OCI-LY1 (cell line): Measurements from ENCODE around the gene TLE3.

Experiments used
- H2AFZ ChIP-seq: fragments of 200-600 bp; sonication (generic), shearing (Covaris generic); 2 replicates; pipeline ENCODE4 v1.6.0; 2014; ENCODE audit warnings: antibody characterized with exemption, mild to moderate bottlenecking, low read length
- H3F3A ChIP-seq: fragments of 200-600 bp; sonication (generic), shearing (Covaris generic); 2 replicates; pipeline ENCODE4 v1.6.0; 2014; ENCODE audit warnings: mild to moderate bottlenecking, antibody characterized with exemption, low read length, moderate library complexity; ENCODE audit not compliant: insufficient read depth
- H3K27ac ChIP-seq: fragments of 200-600 bp; sonication (generic); 2 replicates; pipeline ENCODE4 v1.5.1; 2014; ENCODE audit warnings: low read length, mixed run types, mild to moderate bottlenecking, low read depth; ENCODE audit not compliant: poor library complexity, severe bottlenecking
- H3K27me3 ChIP-seq: fragments of 200-600 bp; sonication (generic); 2 replicates; pipeline ENCODE4 v1.6.0; 2014; ENCODE audit warnings: antibody characterized with exemption, mild to moderate bottlenecking, low read length, moderate library complexity; ENCODE audit not compliant: insufficient read depth
- H3K36me3 ChIP-seq: fragments of 200-600 bp; sonication (generic); 2 replicates; pipeline ENCODE4 v1.6.1; 2014; ENCODE audit warnings: mild to moderate bottlenecking, antibody characterized with exemption, low read length, moderate library complexity, mixed read lengths; ENCODE audit not compliant: insufficient read depth
- H3K4me1 ChIP-seq: fragments of 200-600 bp; sonication (generic); 2 replicates; pipeline ENCODE4 v1.5.1; 2014; ENCODE audit warnings: mild to moderate bottlenecking, low read length, moderate library complexity; ENCODE audit not compliant: insufficient read depth, severe bottlenecking
- H3K4me2 ChIP-seq: fragments of 200-600 bp; sonication (generic), shearing (Covaris generic); 2 replicates; pipeline ENCODE4 v1.6.1; 2014; ENCODE audit warnings: low read length
- H3K4me3 ChIP-seq: fragments of 200-600 bp; sonication (generic); 2 replicates; pipeline ENCODE4 v1.5.1; 2014; ENCODE audit warnings: low read length, low read depth, mild to moderate bottlenecking, mixed read lengths; ENCODE audit not compliant: poor library complexity, severe bottlenecking
- H3K79me2 ChIP-seq: fragments of 200-600 bp; shearing (Covaris generic); 2 replicates; pipeline ENCODE4 v1.6.1; 2016; ENCODE audit warnings: mixed run types, low read length, mixed read lengths; ENCODE audit not compliant: insufficient read depth
- H3K9ac ChIP-seq: fragments of 200-600 bp; sonication (generic), shearing (Covaris generic); 2 replicates; pipeline ENCODE4 v1.6.1; 2014; ENCODE audit warnings: mild to moderate bottlenecking, low read length, mixed read lengths
- H3K9me2 ChIP-seq: fragments of 200-600 bp; sonication (generic), shearing (Covaris generic); 2 replicates; pipeline ENCODE4 v1.6.1; 2014; ENCODE audit warnings: low read depth, mild to moderate bottlenecking, low read length, mixed read lengths
- H3K9me3 ChIP-seq: fragments of 200-600 bp; shearing (Covaris generic); 2 replicates; pipeline ENCODE4 v1.6.1; 2014; ENCODE audit warnings: low read length, mixed read lengths
- H4K20me1 ChIP-seq: fragments of 200-600 bp; sonication (generic), shearing (Covaris generic); 2 replicates; pipeline ENCODE4 v1.6.0; 2016; ENCODE audit warnings: mild to moderate bottlenecking, low read length; ENCODE audit not compliant: insufficient read depth
- EZH2 ChIP-seq: fragments of 200-600 bp; sonication (generic), shearing (Covaris generic); IDR thresholded peaks from 2 replicates; pipeline ENCODE4 v1.8.0; 2017; ENCODE audit warnings: borderline replicate concordance, mixed run types, mild to moderate bottlenecking, antibody characterized with exemption, low read length, moderate library complexity, mixed read lengths
- TF ChIP-seq, protein P1 (sequence below): fragments of 200-600 bp; sonication (generic), shearing (Covaris generic); IDR thresholded peaks from 2 replicates; pipeline ENCODE4 v1.5.1; 2017; ENCODE audit warnings: mild to moderate bottlenecking, antibody characterized with exemption, low read length, moderate library complexity, mixed read lengths

TLE3 gene

DNA sequence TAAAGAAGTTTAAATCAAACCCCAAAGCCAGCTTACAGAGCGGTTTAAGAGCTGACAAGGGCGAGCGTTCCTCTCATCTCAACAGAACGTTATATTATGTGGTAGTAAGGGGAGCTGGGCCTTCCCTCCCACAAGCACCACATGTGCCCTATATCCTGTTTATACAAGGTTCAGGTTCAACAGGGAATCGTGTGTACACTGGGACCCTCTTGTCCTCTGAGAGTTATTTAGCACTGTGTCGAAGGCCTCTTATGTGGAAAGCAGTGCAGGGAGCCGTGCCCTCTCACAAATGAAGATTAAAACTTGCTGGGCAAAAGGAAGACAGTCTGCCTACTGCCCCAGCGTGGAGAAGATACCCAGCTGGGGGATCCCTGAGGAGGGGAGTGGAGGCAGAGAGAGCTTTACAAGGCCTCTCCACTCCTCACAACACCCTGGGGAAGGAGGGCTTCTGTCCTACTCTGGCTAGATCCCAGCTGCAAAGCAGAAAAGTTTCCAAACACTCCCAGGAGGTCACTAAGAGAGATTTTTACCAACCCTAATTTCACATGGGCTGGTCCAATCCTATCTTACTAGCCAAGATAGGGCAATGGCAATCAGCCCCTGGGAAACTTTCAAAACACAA lies 2.9 kb downstream of the TLE3 start:
- Histone ChIP-seq H3F3A (0 out of 2 replicates have a peak, but pooled peaks cover 5% of the 10 kb centered on the region), H3K36me3 (peaks cover 68% of the 10 kb centered on the region), H3K9me2 (no peaks in the 10 kb centered on the region), H3K79me2 (peaks cover 69% of the 10 kb centered on the region), H3K4me3 (peak overlapping the region; percentile 87), H4K20me1 (no peaks in the 10 kb centered on the region), H2AFZ (no peak overlapping the region), H3K9me3 (no peaks in the 10 kb centered on the region), H3K27ac (peak overlapping the region; percentile 53), H3K9ac (peak overlapping the region; percentile 94), H3K4me2 (peak overlapping the region; percentile 77), H3K27me3 (no peaks in the 10 kb centered on the region), H3K4me1 (peaks cover 66% of the 10 kb centered on the region)
- TF ChIP-seq, protein P1, sequence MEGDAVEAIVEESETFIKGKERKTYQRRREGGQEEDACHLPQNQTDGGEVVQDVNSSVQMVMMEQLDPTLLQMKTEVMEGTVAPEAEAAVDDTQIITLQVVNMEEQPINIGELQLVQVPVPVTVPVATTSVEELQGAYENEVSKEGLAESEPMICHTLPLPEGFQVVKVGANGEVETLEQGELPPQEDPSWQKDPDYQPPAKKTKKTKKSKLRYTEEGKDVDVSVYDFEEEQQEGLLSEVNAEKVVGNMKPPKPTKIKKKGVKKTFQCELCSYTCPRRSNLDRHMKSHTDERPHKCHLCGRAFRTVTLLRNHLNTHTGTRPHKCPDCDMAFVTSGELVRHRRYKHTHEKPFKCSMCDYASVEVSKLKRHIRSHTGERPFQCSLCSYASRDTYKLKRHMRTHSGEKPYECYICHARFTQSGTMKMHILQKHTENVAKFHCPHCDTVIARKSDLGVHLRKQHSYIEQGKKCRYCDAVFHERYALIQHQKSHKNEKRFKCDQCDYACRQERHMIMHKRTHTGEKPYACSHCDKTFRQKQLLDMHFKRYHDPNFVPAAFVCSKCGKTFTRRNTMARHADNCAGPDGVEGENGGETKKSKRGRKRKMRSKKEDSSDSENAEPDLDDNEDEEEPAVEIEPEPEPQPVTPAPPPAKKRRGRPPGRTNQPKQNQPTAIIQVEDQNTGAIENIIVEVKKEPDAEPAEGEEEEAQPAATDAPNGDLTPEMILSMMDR, result no peak
- TF ChIP-seq EZH2, result no peak

DNA sequence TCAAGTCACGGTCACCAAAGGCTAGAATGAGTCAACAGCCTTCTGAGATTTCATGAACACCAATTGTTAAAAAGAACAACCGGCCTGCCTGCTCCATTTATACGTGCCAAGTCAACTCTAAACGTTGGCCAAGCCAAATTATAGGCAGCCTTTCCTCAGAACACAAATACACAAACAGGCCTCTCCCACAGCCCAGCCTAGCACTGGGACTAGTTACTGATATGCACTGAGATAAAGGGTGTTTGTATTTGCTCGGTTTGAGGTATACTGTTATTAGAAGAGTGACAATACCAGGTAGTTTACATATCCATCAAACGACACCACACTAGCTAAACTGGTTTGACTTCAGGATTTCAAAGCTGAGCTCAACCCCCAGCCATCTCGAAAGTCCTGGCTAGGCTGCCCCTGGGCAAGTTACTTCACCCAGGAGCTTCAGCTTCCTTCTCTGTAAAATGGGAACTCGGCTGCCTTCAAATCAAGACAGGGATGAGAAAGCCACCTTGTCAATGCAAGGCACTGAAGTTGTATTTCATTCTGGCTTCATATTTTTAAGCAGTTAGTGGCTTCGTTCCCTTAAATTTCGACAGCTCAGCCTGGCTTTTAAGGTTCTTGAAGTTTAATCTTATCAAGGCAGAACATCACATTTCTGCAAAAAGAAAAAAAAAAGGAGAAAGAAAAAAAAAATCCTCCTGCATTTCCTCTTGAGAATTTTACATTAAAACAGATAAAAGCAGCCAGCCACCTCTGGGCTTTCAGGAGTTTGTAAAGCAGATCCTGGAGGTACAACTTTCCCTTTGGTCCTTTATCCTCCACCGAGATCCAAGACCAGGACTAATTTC lies 4.0 kb downstream of the TLE3 start:
- H3K9me3 ChIP-seq, result no peaks in the 10 kb centered on the region
- H3K4me1 ChIP-seq, result peaks cover 71% of the 10 kb centered on the region
- 0 out of 2 replicates have a peak, but pooled peaks cover 5% of the 10 kb centered on the region for H3F3A ChIP-seq
- no peak overlapping the region for H2AFZ ChIP-seq
- H3K9me2 ChIP-seq, result no peaks in the 10 kb centered on the region
- H3K4me3 ChIP-seq, result peak overlapping the region; percentile 87
- TF ChIP-seq, protein P1, result no peak
- no peak for TF ChIP-seq EZH2
- H3K27ac ChIP-seq, result peak overlapping the region; percentile 22
- peaks cover 74% of the 10 kb centered on the region for H3K79me2 ChIP-seq
- no peaks in the 10 kb centered on the region for H3K27me3 ChIP-seq
- H4K20me1 ChIP-seq, result no peaks in the 10 kb centered on the region
- H3K4me2 ChIP-seq, result peak overlapping the region; percentile 77
- peaks cover 78% of the 10 kb centered on the region for H3K36me3 ChIP-seq
- peak overlapping the region; percentile 94; the same call in 1 of the 2 replicates for H3K9ac ChIP-seq

DNA sequence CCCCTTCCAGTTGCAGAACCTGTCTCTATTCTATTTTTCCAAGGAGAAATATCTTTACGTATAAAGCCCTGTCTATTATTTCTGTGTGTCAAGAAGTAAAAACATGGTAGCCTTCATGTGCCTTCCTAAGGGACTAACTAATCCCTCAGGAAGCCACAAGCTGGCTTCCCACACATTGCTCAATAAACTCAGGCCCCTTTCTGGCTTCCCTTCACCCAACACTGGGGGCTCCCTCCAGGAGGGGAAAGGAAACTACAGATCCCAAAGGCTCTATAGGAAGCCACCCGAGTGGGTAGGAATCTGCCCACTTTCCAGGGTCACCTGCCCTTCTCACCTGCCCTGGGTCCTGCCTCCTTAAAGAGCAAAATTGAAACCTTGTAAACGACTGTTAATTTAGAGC lies 4.6 kb downstream of the TLE3 start:
- Histone ChIP-seq H3F3A (0 out of 2 replicates have a peak, but pooled peaks cover 1% of the 10 kb centered on the region), H3K27ac (peak overlapping the region; percentile 29), H3K79me2 (peaks cover 75% of the 10 kb centered on the region), H3K4me1 (peaks cover 69% of the 10 kb centered on the region), H3K27me3 (no peaks in the 10 kb centered on the region), H3K36me3 (peaks cover 79% of the 10 kb centered on the region), H3K9me2 (no peaks in the 10 kb centered on the region), H3K9me3 (no peaks in the 10 kb centered on the region), H3K4me2 (peak overlapping the region; percentile 77), H2AFZ (no peak overlapping the region), H3K9ac (peak overlapping the region; percentile 94; the same call in 1 of the 2 replicates), H3K4me3 (peak overlapping the region; percentile 87), H4K20me1 (no peaks in the 10 kb centered on the region)
- no peak for TF ChIP-seq EZH2
- TF ChIP-seq, protein P1, result no peak
